Panc1 (cell line): ENCODE results near the gene GPC3. TPM values are rescaled to one million over a fixed set of nuclear protein-coding genes. Genes with fewer than 3 reads are reported as not detected.

Experiments
- ATAC-seq: fragments of 200-7000 bp; cut with Tn5 transposase; 2 replicates; pipeline ENCODE4 v1.9.1; 2020; ENCODE audit warnings: mild to moderate bottlenecking, moderate library complexity
- BruUV-seq: library from RNA; stranded (reverse); fragments of 400-500 nt; replicated peaks from 2 replicates; lab custom pipeline; 2021; lab: Mats Ljungman, UMichigan
- CTCF ChIA-PET: fragments of 300-600 bp; sonication (Branson Sonifier 250); formaldehyde crosslinking; loops from one replicate; lab custom pipeline; 2022; ENCODE audit warnings: antibody characterized with exemption; lab: Charles Lee
- POLR2A ChIA-PET: fragments of 300-600 bp; sonication (Branson Sonifier 250); formaldehyde crosslinking; loops from one replicate; lab custom pipeline; 2022; ENCODE audit warnings: antibody characterized with exemption; lab: Charles Lee
- DNase-seq: peaks from one replicate; pipeline ENCODE4 v3.0.0-alpha.2; 2010; ENCODE audit warnings: low read depth, low spot score
- H3K27ac ChIP-seq: 2 replicates; pipeline ENCODE4 v1.5.1; 2011; ENCODE audit warnings: mild to moderate bottlenecking, low read length, inconsistent platforms
- H3K27me3 ChIP-seq: fragments of 200-500 bp; sonication (Bioruptor generic); 2 replicates; pipeline ENCODE4 v1.6.0; 2014; ENCODE audit warnings: low read length, inconsistent platforms; ENCODE audit not compliant: control insufficient read depth, insufficient read depth
- H3K36me3 ChIP-seq: fragments of 200-500 bp; sonication (Bioruptor generic); 2 replicates; pipeline ENCODE4 v1.5.1; 2014; ENCODE audit warnings: inconsistent platforms, mild to moderate bottlenecking, low read length, moderate library complexity; ENCODE audit not compliant: control insufficient read depth, insufficient read depth
- H3K4me1 ChIP-seq: 2 replicates; pipeline ENCODE4 v1.5.1; 2011; ENCODE audit warnings: inconsistent platforms, mild to moderate bottlenecking, low read length, moderate library complexity; ENCODE audit not compliant: control insufficient read depth, insufficient read depth
- H3K4me3 ChIP-seq, 2 experiments: 2 replicates each; pipeline ENCODE4 v1.5.1; 2011 to 2012; ENCODE audit warnings: low read depth in 2 of 2, low read length in 2 of 2, mild to moderate bottlenecking in 2 of 2, inconsistent platforms in 1 of 2, moderate library complexity in 1 of 2
- H3K9me3 ChIP-seq: fragments of 200-500 bp; sonication (Bioruptor generic); 2 replicates; pipeline ENCODE4 v1.5.1; 2014; ENCODE audit warnings: low read depth, mild to moderate bottlenecking, inconsistent platforms, low read length, moderate library complexity; ENCODE audit not compliant: control insufficient read depth, insufficient read depth
- CTCF ChIP-seq: fragments of 450-650 bp; IDR thresholded peaks from 2 replicates; pipeline ENCODE4 v1.5.1; 2017; ENCODE audit warnings: mild to moderate bottlenecking
- POLR2AphosphoS5 ChIP-seq: IDR thresholded peaks from 2 replicates; pipeline ENCODE4 v1.6.1; 2012; ENCODE audit warnings: mild to moderate bottlenecking, low read depth, low read length, moderate library complexity
- REST ChIP-seq, 2 experiments: IDR thresholded peaks; 2 replicates each; pipeline ENCODE4 v1.6.1; 2011 to 2012; ENCODE audit warnings: low read depth in 2 of 2, control low read depth in 1 of 2, low read length in 1 of 2, mild to moderate bottlenecking in 1 of 2, moderate library complexity in 1 of 2; ENCODE audit not compliant: insufficient read depth in 1 of 2
- SIN3A ChIP-seq: IDR thresholded peaks from 2 replicates; pipeline ENCODE4 v1.6.1; 2012; ENCODE audit warnings: low read depth, mild to moderate bottlenecking, low read length, moderate library complexity, borderline replicate concordance; ENCODE audit not compliant: insufficient read depth
- TCF7L2 ChIP-seq: IDR thresholded peaks from 2 replicates; pipeline ENCODE4 v1.6.1; 2011; ENCODE audit warnings: mild to moderate bottlenecking, low read depth, low read length, inconsistent platforms
- in situ Hi-C: cut with HindIII; loops from 2 replicates; pipeline ENCODE4 v1.10.0; 2016; ENCODE audit warnings: low sequenced_read_pairs, low pct_unique_long_range_greater_than_20kb
- intact Hi-C: fragments of 100-400 bp; cut with micrococcal nuclease; formaldehyde crosslinking; loops from one replicate; pipeline ENCODE4 v1.10.0; 2022; ENCODE audit not compliant: unreplicated experiment
- total RNA-seq: library from RNA; stranded (reverse); gene quantifications from one replicate; pipeline ENCODE4 v1.2.1, GENCODE V29; 2021; ENCODE audit not compliant: unreplicated experiment

GPC3 gene
- total RNA-seq, 1 experiment from 2014 or later: 0.95 TPM

- ChIA-PET POLR2A (no interaction called here), CTCF (no interaction called here)
- no TSS peak for BruUV-seq
- in situ Hi-C loops (no loop called here), intact Hi-C loops (no loop called here)
- no peak for DNase-seq
- no peaks in the 10 kb centered on the region for H3K36me3 ChIP-seq
- no peak overlapping the region for H3K4me3 ChIP-seq
- TF ChIP-seq TCF7L2: no peak
- TF ChIP-seq REST (IDR thresholded peaks at IDR 0.05; ENCODE audit: insufficient read depth in 1 of 2, low read depth in 2 of 2, low read length in 1 of 2): no peak
- no peak for TF ChIP-seq POLR2AphosphoS5
- no peak for TF ChIP-seq CTCF
- TF ChIP-seq SIN3A: no peak
- H3K9me3 ChIP-seq: no peaks in the 10 kb centered on the region
- H3K4me1 ChIP-seq: no peaks in the 10 kb centered on the region
- H3K27me3 ChIP-seq: no peaks in the 10 kb centered on the region
- H3K27ac ChIP-seq: no peak overlapping the region
- no peak for ATAC-seq
Observed at GRCh38 chrX:133786382-133786781, 199.0 kb downstream of the GPC3 start.

- BruUV-seq: no TSS peak
- CTCF ChIA-PET: no interaction called here
Observed at GRCh38 chrX:133783274-133783673, 202.1 kb downstream of the GPC3 start.

More at GRCh38 chrX:133783274-133783673, 202.1 kb downstream of the GPC3 start:
- Histone ChIP-seq H3K36me3 (no peaks in the 10 kb centered on the region), H3K27me3 (no peaks in the 10 kb centered on the region), H3K4me1 (no peaks in the 10 kb centered on the region), H3K4me3 (no peak overlapping the region), H3K9me3 (no peaks in the 10 kb centered on the region), H3K27ac (no peak overlapping the region)
- POLR2A ChIA-PET: no interaction called here
- TF ChIP-seq POLR2AphosphoS5: no peak
- no peak for TF ChIP-seq CTCF
- no peak for TF ChIP-seq SIN3A
- no peak for TF ChIP-seq REST (IDR thresholded peaks at IDR 0.05; ENCODE audit: insufficient read depth in 1 of 2, low read depth in 2 of 2, low read length in 1 of 2)
- TF ChIP-seq TCF7L2: no peak
- ATAC-seq (no peak), DNase-seq (no peak)
- intact Hi-C loops (no loop called here), in situ Hi-C loops (no loop called here)
